Measurements from ENCODE around the gene SNAP91. TPM values are rescaled to one million over a fixed set of nuclear protein-coding genes. Genes with fewer than 3 reads are reported as not detected.

SNAP91 gene
- total RNA-seq, 1 donor from 2014 or later = 2.6 TPM

DNA sequence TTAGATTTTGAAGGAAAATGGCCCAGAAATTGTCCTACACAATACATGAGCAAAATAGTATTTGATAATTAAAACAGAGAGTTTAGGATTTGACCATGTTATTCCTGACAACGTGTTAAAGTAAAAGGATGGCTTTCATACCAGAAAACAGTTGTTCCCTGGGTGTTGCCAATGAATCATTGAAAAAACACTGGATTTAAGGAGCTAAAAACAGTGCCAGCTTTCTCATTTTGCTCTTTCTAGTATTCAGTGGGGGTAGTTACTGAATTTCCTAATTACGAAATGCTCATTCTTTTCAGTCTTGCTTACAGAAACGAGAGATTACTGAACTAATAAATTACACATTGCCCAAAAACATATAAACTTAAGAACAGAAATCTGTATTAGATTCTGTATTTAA lies 26.6 kb upstream of the SNAP91 start:
- intact Hi-C loops (cut with micrococcal nuclease) = no loop called here
- Histone ChIP-seq H3K27ac (replicated peaks) (no peak overlapping the region), H3K27me3 (ENCODE audit: low read depth) (no peaks in the 10 kb centered on the region), H3K4me3 (no peak overlapping the region), H3K9me3 (replicated peaks) (peaks cover 29% of the 10 kb centered on the region), H3K4me1 (no peaks in the 10 kb centered on the region), H3K36me3 (no peaks in the 10 kb centered on the region)
- DNase-seq = no peak
- TF ChIP-seq, protein P1, sequence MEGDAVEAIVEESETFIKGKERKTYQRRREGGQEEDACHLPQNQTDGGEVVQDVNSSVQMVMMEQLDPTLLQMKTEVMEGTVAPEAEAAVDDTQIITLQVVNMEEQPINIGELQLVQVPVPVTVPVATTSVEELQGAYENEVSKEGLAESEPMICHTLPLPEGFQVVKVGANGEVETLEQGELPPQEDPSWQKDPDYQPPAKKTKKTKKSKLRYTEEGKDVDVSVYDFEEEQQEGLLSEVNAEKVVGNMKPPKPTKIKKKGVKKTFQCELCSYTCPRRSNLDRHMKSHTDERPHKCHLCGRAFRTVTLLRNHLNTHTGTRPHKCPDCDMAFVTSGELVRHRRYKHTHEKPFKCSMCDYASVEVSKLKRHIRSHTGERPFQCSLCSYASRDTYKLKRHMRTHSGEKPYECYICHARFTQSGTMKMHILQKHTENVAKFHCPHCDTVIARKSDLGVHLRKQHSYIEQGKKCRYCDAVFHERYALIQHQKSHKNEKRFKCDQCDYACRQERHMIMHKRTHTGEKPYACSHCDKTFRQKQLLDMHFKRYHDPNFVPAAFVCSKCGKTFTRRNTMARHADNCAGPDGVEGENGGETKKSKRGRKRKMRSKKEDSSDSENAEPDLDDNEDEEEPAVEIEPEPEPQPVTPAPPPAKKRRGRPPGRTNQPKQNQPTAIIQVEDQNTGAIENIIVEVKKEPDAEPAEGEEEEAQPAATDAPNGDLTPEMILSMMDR (IDR thresholded peaks at IDR 0.05; ENCODE audit: borderline replicate concordance) = no peak

DNA sequence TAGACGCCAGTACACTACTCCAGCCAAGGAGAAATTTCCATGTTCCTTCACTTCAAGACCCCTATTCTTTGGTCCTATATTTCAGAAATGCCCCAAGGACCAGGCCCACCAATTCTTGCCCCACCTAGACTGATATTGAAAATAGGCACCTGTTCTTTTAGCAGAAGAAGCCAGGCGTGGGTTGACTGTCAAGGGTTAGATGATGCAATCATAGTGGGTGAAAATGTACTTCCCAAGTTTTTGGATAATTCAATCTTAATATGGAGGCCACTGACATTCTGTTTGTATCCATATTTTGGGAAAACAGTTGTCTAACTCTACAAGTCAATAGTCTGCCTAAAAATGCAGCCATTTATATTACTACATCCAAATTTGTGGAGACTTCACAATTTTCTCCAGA lies 21.0 kb upstream of the SNAP91 start:
- intact Hi-C loops (cut with micrococcal nuclease) = no loop called here
- no peak for DNase-seq
- no peak overlapping the region for H3K4me3 ChIP-seq
- H3K27ac ChIP-seq (replicated peaks) = no peak overlapping the region
- no peaks in the 10 kb centered on the region for H3K27me3 ChIP-seq (ENCODE audit: low read depth)
- H3K4me1 ChIP-seq = no peaks in the 10 kb centered on the region
- H3K36me3 ChIP-seq = no peaks in the 10 kb centered on the region
- H3K9me3 ChIP-seq (replicated peaks) = peaks cover 16% of the 10 kb centered on the region
- TF ChIP-seq, protein P1 (IDR thresholded peaks at IDR 0.05; ENCODE audit: borderline replicate concordance) = no peak

GRCh38 chr6:83722876-83723275 lies 14.0 kb upstream of the SNAP91 start:
- Histone ChIP-seq H3K27me3 (ENCODE audit: low read depth) (peaks cover 5% of the 10 kb centered on the region), H3K9me3 (replicated peaks) (no peaks in the 10 kb centered on the region), H3K27ac (replicated peaks) (no peak overlapping the region), H3K36me3 (no peaks in the 10 kb centered on the region), H3K4me3 (no peak overlapping the region), H3K4me1 (no peaks in the 10 kb centered on the region)
- TF ChIP-seq, protein P1 (IDR thresholded peaks at IDR 0.05; ENCODE audit: borderline replicate concordance) = no peak
- no peak for DNase-seq
- intact Hi-C loops (cut with micrococcal nuclease) = no loop called here

- DNase-seq = no peak
Observed at GRCh38 chr6:83717809-83718208, 8.9 kb upstream of the SNAP91 start.

GRCh38 chr6:83711958-83712357 lies 3.1 kb upstream of the SNAP91 start:
- TF ChIP-seq, protein P1 (IDR thresholded peaks at IDR 0.05; ENCODE audit: borderline replicate concordance) = no peak
- Histone ChIP-seq H3K4me1 (peaks cover 17% of the 10 kb centered on the region), H3K36me3 (no peaks in the 10 kb centered on the region), H3K4me3 (no peak overlapping the region), H3K27me3 (ENCODE audit: low read depth) (peaks cover 52% of the 10 kb centered on the region), H3K27ac (replicated peaks) (no peak overlapping the region), H3K9me3 (replicated peaks) (peaks cover 21% of the 10 kb centered on the region)
- no peak for DNase-seq
- intact Hi-C loops (cut with micrococcal nuclease) = no loop called here

More at GRCh38 chr6:83717809-83718208, 8.9 kb upstream of the SNAP91 start:
- H3K9me3 ChIP-seq (replicated peaks) = peaks cover under 1% of the 10 kb centered on the region
- no peak overlapping the region for H3K4me3 ChIP-seq
- H3K27ac ChIP-seq (replicated peaks) = no peak overlapping the region
- H3K27me3 ChIP-seq (ENCODE audit: low read depth) = no peaks in the 10 kb centered on the region
- no peaks in the 10 kb centered on the region for H3K4me1 ChIP-seq
- TF ChIP-seq, protein P1 (IDR thresholded peaks at IDR 0.05; ENCODE audit: borderline replicate concordance) = no peak
- intact Hi-C loops (cut with micrococcal nuclease) = no loop called here
- H3K36me3 ChIP-seq = no peaks in the 10 kb centered on the region

DNA sequence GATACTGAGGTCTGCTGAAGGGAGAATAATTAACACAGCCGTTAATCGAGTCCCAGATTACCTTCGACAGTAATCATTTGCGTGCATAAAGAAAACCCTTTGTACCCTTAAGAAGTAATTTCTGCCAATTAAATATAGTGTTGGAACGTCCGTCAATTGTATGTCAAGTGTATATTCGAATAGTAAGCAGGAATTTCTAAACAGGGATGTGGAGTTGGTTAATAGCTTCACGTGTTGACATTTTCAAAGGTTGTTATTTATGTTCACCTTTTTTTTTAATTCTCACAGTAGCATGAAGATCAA lies 798 bp upstream of the SNAP91 start:
- intact Hi-C loops (cut with micrococcal nuclease) = no loop called here
- no peaks in the 10 kb centered on the region for H3K36me3 ChIP-seq
- H3K4me3 ChIP-seq = no peak overlapping the region
- no peak for DNase-seq
- no peak overlapping the region for H3K27ac ChIP-seq (replicated peaks)
- H3K27me3 ChIP-seq (ENCODE audit: low read depth) = peaks cover 74% of the 10 kb centered on the region
- TF ChIP-seq, protein P1 (IDR thresholded peaks at IDR 0.05; ENCODE audit: borderline replicate concordance) = no peak
- peaks cover 21% of the 10 kb centered on the region for H3K9me3 ChIP-seq (replicated peaks)
- H3K4me1 ChIP-seq = peaks cover 17% of the 10 kb centered on the region
